Natural killer cell (primary cell): ENCODE measurements around the gene GIGYF2. TPM values are rescaled to one million over a fixed set of nuclear protein-coding genes. Genes with fewer than 3 reads are reported as not detected.
A peak's percentile ranks its signal among the peaks of the same experiment; 100 is the strongest.

Experiments
- ATAC-seq, 3 donors: fragments of 150-1000 bp in 2 of 3; fragments of 200-7000 bp in 1 of 3; cut with Tn5 transposase; 1 replicate in 1 of 3; 2 replicates in 2 of 3; pipeline ENCODE4 v1.10.0; 2021; ENCODE audit warnings: mild to moderate bottlenecking in 2 of 3, moderate library complexity in 2 of 3
- DNase-seq, 2 donors: peaks; one replicate each; pipeline versions ENCODE4 v3.0.0 to v3.0.0-alpha.2; 2013 to 2021; ENCODE audit warnings: mixed read lengths in 1 of 2
- H3K27ac ChIP-seq: one replicate; pipeline ENCODE4 v1.5.1; 2013; ENCODE audit warnings: mild to moderate bottlenecking, low read length
- H3K27me3 ChIP-seq: one replicate; pipeline ENCODE4 v1.6.1; 2013; ENCODE audit warnings: low read length; ENCODE audit not compliant: control insufficient read depth, insufficient read depth
- H3K36me3 ChIP-seq: one replicate; pipeline ENCODE4 v1.6.1; 2013; ENCODE audit warnings: low read length; ENCODE audit not compliant: control insufficient read depth, insufficient read depth
- H3K4me1 ChIP-seq: one replicate; pipeline ENCODE4 v1.6.1; 2013; ENCODE audit warnings: low read length; ENCODE audit not compliant: control insufficient read depth, insufficient read depth
- H3K4me3 ChIP-seq: one replicate; pipeline ENCODE4 v1.5.1; 2013; ENCODE audit warnings: low read length
- H3K9me3 ChIP-seq: one replicate; pipeline ENCODE4 v1.6.1; 2013; ENCODE audit warnings: low read length; ENCODE audit not compliant: control insufficient read depth, insufficient read depth
- H3K27ac Mint-ChIP-seq, 2 donors: one replicate each; pipeline ENCODE4 v1.8.0; 2022; ENCODE audit warnings: mild to moderate bottlenecking in 2 of 2, mixed read lengths in 2 of 2, moderate library complexity in 1 of 2
- H3K27me3 Mint-ChIP-seq, 2 donors: one replicate each; pipeline ENCODE4 v1.8.0; 2022; ENCODE audit warnings: low read depth in 2 of 2, mixed read lengths in 2 of 2
- H3K36me3 Mint-ChIP-seq: one replicate; pipeline ENCODE4 v1.8.0; 2022; ENCODE audit warnings: mixed read lengths
- H3K4me1 Mint-ChIP-seq, 2 donors: one replicate each; pipeline ENCODE4 v1.8.0; 2022; ENCODE audit warnings: mixed read lengths in 2 of 2
- H3K4me3 Mint-ChIP-seq: one replicate; pipeline ENCODE4 v1.8.0; 2022; ENCODE audit warnings: mild to moderate bottlenecking, moderate library complexity, mixed read lengths
- H3K9me3 Mint-ChIP-seq, 2 donors: one replicate each; pipeline ENCODE4 v1.8.0; 2022; ENCODE audit warnings: mixed read lengths in 2 of 2
- CTCF ChIP-seq: fragments of 200-600 bp; IDR thresholded peaks from one replicate; pipeline ENCODE4 v1.8.0; 2022; ENCODE audit warnings: antibody characterized with exemption
- WGBS: methylation state at CpG from one replicate; pipeline ENCODE4 v1.1.7; 2013; ENCODE audit warnings: missing lambda C conversion rate; ENCODE audit not compliant: insufficient coverage; 5-methylcytosine and 5-hydroxymethylcytosine counted together
- intact Hi-C: fragments of 100-400 bp; cut with micrococcal nuclease; formaldehyde crosslinking; loops from one replicate; pipeline ENCODE4 v1.14.2; 2022
- total RNA-seq, 4 donors: library from RNA; stranded (reverse); fragments of 120-200 nt in 1 of 4; gene quantifications; one replicate each; pipeline versions ENCODE4 v1.2.3 to v1.2.4, GENCODE V29; 2013 to 2022

GIGYF2 gene
- total RNA-seq, 3 donors from 2014 or later (not counting 1 experiment from before 2014, with no cell fraction given): 73.6 to 85.3 (median 80.1) TPM

DNA sequence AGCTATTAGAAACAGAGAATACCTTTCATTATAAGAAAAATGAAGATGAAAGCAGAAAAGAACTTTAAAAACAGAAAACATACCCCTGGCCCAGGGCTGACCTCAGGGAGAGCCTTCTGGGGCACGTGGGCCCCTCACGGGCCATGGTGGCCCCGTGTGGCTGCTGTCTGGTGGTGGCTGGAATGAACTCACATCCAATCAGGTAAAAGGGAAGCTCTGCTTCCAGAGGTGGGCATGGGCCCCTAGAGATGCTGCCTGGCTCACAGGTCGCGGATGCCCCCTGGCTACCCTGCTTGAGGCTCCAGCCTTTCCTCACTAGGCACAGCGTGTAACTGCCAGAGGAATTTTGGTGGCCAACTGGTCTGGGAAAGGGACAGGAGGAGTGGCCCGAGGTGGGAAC lies 189.5 kb downstream of the GIGYF2 start:
- H3K4me3 ChIP-seq: no peak overlapping the region
- no peak overlapping the region for H3K4me3 Mint-ChIP-seq
- DNase-seq (no peak), ATAC-seq (no peak)
- H3K27ac Mint-ChIP-seq: no peak overlapping the region
- H3K27ac ChIP-seq: no peak overlapping the region
- H3K27me3 ChIP-seq: no peaks in the 10 kb centered on the region
- 83% methylated on average over 7 of the region's 7 CpGs for WGBS
- no peaks in the 10 kb centered on the region for H3K4me1 ChIP-seq
- H3K9me3 ChIP-seq: no peaks in the 10 kb centered on the region
- H3K4me1 Mint-ChIP-seq: peaks cover 0 to 4% of the 10 kb centered on the region in 2 donors
- no peaks in the 10 kb centered on the region for H3K9me3 Mint-ChIP-seq
- H3K36me3 Mint-ChIP-seq: no peaks in the 10 kb centered on the region
- H3K27me3 Mint-ChIP-seq: peaks cover 0 to 3% of the 10 kb centered on the region in 2 donors
- intact Hi-C loops: no loop called here
- TF ChIP-seq CTCF: no peak
- no peaks in the 10 kb centered on the region for H3K36me3 ChIP-seq

GRCh38 chr2:232887171-232887850 lies 190.2 kb downstream of the GIGYF2 start:
- Mint-ChIP-seq H3K4me1 (peaks cover 0 to 4% of the 10 kb centered on the region in 2 donors), H3K27ac (no peak overlapping the region), H3K9me3 (no peaks in the 10 kb centered on the region), H3K27me3 (peaks cover 0 to 6% of the 10 kb centered on the region in 2 donors), H3K36me3 (no peaks in the 10 kb centered on the region), H3K4me3 (no peak overlapping the region)
- no peaks in the 10 kb centered on the region for H3K4me1 ChIP-seq
- H3K36me3 ChIP-seq: no peaks in the 10 kb centered on the region
- no peaks in the 10 kb centered on the region for H3K27me3 ChIP-seq
- intact Hi-C loops: no loop called here
- no peaks in the 10 kb centered on the region for H3K9me3 ChIP-seq
- ATAC-seq (no peak), DNase-seq (no peak)
- no peak for TF ChIP-seq CTCF
- H3K27ac ChIP-seq: no peak overlapping the region
- H3K4me3 ChIP-seq: no peak overlapping the region
- 86% methylated on average over 15 of the region's 15 CpGs for WGBS

DNA sequence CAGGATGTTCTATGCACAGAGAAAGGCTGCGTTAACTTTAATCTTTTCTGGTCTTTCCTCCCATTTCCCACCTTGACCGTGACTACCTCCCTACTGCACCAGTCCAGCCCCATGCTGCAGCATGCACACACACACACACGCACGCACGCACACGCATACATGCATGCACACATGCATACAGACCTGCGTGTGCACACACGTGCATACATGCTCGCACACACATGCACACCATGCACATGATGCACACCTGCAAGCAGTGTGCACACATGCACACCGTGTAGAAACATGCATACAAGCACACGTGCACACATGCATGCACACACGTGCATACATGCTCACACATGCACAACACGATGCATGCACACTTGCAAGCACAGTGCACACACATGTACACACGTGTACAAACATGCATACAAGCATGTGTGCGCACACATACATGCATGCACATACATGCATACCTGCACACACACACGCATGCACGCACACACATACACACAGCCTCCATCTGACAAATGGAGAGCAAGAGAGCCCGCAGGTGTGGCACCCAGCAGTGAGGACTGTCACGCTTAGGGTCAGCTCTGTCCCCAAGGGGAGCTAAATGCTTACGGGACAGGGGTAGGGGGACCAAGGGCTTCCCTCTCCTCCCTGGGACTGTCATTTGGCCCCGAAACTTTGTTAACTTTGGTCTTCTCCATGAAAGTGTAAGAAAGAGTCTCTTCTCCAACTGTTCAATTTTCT lies 191.1 kb downstream of the GIGYF2 start:
- DNase-seq: no peak

More for the DNA sequence above, 191.1 kb downstream of the GIGYF2 start:
- Histone ChIP-seq H3K4me1 (no peaks in the 10 kb centered on the region), H3K9me3 (no peaks in the 10 kb centered on the region), H3K36me3 (no peaks in the 10 kb centered on the region), H3K4me3 (no peak overlapping the region), H3K27ac (no peak overlapping the region), H3K27me3 (no peaks in the 10 kb centered on the region)
- peaks cover 0 to 6% of the 10 kb centered on the region in 2 donors for H3K27me3 Mint-ChIP-seq
- no peak for TF ChIP-seq CTCF
- H3K27ac Mint-ChIP-seq: no peak overlapping the region
- peaks cover 0 to 4% of the 10 kb centered on the region in 2 donors for H3K4me1 Mint-ChIP-seq
- no peaks in the 10 kb centered on the region for H3K9me3 Mint-ChIP-seq
- H3K36me3 Mint-ChIP-seq: no peaks in the 10 kb centered on the region
- intact Hi-C loops: no loop called here
- ATAC-seq: peak in 1 of 3 donors; percentile 11
- 81% methylated on average over 20 of the region's 21 CpGs for WGBS
- no peak overlapping the region for H3K4me3 Mint-ChIP-seq
